H1 (cell line): Measurements from ENCODE around the gene HAO2.

Experiments used
- POLR2A ChIP-seq, 2 experiments: IDR thresholded peaks; 1 replicate in 1 of 2; 2 replicates in 1 of 2; pipeline ENCODE4 v1.6.1; 2011; ENCODE audit warnings: low read depth in 2 of 2, low read length in 2 of 2, mild to moderate bottlenecking in 2 of 2; ENCODE audit errors: control extremely low read depth in 1 of 2
- USF2 ChIP-seq: IDR thresholded peaks from 2 replicates; pipeline ENCODE4 v1.6.1; 2011; ENCODE audit warnings: low read length, improper control_type of control experiment

DNA sequence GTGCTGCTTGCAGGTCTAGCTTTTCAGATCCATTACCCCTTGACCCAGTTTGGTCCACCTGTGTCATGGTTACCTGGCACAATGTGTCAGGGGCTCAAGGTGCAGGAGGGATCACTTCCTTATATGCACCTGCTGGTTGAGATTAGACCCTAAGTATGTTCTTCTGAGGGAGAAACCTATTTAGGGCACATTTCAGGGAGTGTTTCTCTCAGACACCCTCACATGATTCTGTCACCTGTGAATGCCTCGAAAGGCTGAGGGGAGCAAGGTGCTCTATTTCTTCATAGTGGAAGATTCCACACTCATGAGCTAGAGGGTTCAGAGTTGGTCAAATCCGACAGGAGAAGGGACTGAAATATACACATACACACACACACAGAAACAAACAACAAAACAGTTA, 61.9 kb downstream of the HAO2 start:
- TF ChIP-seq POLR2A (IDR thresholded peaks at IDR 0.05; ENCODE audit: control extremely low read depth in 1 of 2, low read depth in 2 of 2, low read length in 2 of 2) (no peak), USF2 (no peak)
